Left lobe of liver (tissue), 2 donors: ENCODE data around the gene CCDC40. TPM values are rescaled to one million over a fixed set of nuclear protein-coding genes. Genes with fewer than 3 reads are reported as not detected.
"Not testable (repeated sequence)": the region's sequence is repeated elsewhere in the genome, so short reads cannot be mapped to it uniquely, and the experiment has no call there.

ENCODE experiments used
- ATAC-seq: fragments of 200-7000 bp; cut with Tn5 transposase; one replicate; pipeline ENCODE4 v1.9.1; 2020; ENCODE audit warnings: mild to moderate bottlenecking, moderate library complexity
- DNase-seq: peaks from one replicate; pipeline ENCODE4 v3.0.0-alpha.2; 2020; ENCODE audit warnings: low spot score
- total RNA-seq: library from RNA; stranded (reverse); gene quantifications from one replicate; pipeline ENCODE4 v1.2.1, GENCODE V29; 2021
- donor health status: DM: no; HTN: no; CAD: no; lungs with moderate emphysema.
- donor health status: DM: no; HTN: yes; CAD: no.

The CCDC40 gene
- total RNA-seq, 1 donor from 2014 or later, result 6.8 TPM

GRCh38 chr17:80071116-80071841 lies 34.8 kb downstream of the CCDC40 start:
- ATAC-seq (peak; percentile 82), DNase-seq (peak; percentile 90)

DNA sequence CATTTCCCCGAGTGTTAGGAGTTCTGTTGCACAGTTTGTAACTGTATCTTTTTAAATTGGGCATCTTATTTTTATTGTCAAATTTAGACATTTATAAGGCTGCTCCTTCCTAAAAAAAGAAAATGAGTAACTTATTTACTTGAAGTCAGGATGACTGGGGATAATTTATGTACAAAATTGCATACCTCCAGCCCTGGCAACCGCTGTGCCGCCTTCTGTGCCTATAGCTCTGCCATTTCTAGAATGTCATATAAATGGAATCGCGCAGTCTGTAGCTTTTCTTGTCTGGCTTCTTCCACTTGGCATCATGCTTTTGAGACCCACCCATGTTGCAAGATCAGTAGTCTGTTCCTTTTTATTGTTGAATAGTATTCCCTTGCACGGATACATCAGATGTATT lies 36.0 kb downstream of the CCDC40 start:
- ATAC-seq (no peak), DNase-seq (no peak)

DNA sequence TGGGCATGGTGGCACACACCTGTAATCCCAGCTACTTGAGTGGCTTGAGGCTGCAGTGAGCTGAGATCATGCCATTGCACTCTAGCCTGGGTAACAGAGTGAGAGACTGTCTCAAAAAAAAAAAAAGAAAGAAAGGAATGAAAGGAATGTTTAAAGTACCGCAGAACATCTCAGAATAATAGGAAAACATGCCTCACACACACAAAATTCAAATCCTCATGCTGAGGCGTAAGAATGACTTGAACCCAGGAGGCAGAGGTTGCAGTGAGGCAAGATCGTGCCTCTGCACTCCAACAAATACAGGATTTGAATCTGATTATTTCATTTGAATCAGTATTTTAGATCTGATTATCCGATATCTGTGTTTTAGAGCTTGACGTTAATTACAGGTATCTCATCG lies 43.6 kb downstream of the CCDC40 start:
- ATAC-seq (no peak), DNase-seq (no peak)

- DNase-seq, result no peak
Measured at GRCh38 chr17:80081596-80081995, 45.2 kb downstream of the CCDC40 start.

GRCh38 chr17:80082403-80083135 lies 46.1 kb downstream of the CCDC40 start:
- ATAC-seq (peak; percentile 91), DNase-seq (peak; percentile 69)

More at GRCh38 chr17:80081596-80081995, 45.2 kb downstream of the CCDC40 start:
- ATAC-seq, result no peak

DNA sequence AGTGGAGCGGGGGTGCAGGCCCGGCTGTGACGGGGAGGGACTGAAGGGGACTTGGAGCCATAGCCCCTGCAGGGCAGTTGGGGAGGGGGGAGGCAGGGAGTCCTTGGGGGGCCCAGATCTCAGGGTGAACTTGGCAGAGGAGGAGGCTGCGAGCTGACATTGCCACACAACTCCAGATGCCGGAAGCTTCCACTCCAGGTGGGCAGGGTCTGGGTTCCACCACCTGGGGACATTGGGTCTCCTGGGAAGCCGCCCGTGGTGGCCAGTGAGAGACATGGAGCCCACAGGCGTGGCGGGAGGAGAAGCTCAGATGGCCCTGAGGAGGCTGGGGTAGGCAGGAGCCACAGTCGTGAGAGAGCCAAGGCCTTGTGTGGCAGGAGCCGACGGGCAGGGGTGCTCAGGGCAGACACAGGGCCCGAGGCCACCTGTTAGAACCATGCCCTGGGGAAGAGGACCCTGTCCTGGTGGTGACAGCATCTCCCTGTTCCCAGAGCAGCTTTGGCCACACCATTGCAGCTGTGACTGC lies 46.8 kb downstream of the CCDC40 start:
- no peak for DNase-seq

GRCh38 chr17:80084773-80085172 lies 48.3 kb downstream of the CCDC40 start:
- no peak for DNase-seq
- ATAC-seq, result no peak

More for the DNA sequence above, 46.8 kb downstream of the CCDC40 start:
- ATAC-seq, result no peak

DNA sequence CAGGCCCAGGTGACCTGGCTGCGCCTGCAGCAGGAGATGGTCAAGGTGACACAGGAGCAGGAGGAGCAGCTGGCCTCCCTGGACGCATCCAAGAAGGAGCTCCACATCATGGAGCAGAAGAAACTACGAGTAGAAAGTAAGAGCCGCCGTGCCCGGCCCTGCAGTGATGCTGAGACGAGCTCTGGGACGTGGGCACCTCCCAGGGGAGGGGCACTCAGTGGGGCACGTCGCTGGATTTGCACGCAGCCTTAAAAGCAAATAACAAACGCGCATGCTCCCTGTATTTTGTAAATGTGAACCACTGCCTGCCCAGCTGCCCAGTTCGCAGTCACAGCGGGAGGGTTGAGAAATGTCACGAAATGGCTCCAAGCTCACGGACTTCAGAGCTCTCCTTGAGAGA lies 49.6 kb downstream of the CCDC40 start:
- ATAC-seq, result no peak
- no peak for DNase-seq

DNA sequence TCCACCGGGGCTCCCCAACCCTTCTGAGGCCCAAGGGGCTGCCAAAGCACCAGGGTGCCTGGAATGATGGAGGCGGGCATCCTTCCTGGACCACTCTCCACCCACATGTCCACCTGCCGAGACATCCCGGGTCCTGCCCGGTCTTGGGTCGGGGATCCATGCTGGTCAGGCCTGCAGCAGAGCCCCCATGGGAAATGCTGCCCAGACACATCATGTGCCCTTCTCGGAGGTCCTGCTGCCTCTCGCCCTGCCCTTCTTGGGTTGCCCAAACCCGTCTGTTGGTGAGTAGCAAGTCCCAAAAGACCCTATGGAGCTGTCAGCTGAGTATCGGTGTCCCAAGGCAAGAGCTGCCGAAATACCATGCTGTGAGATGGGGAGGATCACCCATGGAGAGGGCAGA lies 50.2 kb downstream of the CCDC40 start:
- no peak for DNase-seq
- ATAC-seq, result no peak

GRCh38 chr17:80087346-80088265 lies 51.2 kb downstream of the CCDC40 start:
- ATAC-seq (no peak), DNase-seq (no peak)

DNA sequence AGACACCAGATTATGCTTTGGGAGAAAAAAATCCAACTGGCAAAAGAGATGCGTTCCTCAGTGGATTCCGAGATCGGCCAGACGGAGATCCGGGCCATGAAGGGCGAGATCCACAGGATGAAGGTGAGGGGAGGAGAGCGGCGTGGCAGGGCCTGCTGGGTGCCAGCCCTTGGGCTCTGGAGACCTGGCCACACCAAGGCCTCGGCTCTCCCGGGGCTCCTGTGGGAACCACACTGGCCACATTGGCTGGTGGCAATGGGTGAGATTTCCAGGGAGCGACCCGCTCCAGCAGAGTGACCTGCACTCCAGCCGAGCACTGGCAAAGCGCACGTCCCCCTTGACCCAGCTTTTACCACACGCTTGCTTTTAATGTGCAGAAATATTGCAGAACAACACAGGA lies 53.3 kb downstream of the CCDC40 start:
- ATAC-seq (no peak), DNase-seq (no peak)

DNA sequence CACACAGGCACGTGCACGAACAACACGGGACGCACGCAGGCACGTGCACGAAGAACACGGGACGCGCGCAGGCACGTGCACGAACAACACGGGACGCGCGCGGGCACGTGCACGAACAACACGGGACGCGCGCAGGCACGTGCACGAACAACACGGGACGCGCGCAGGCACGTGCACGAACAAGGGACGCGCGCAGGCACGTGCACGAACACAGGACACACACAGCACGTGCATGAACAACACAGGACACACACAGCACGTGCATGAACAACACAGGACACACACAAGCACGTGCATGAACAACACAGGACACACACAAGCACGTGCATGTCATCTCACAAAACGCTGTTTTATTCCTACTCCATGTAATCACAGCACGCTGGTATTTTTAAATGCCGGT lies 53.7 kb downstream of the CCDC40 start:
- DNase-seq, result not testable (repeated sequence)

GRCh38 chr17:80091376-80091775 lies 54.9 kb downstream of the CCDC40 start:
- no peak for DNase-seq
- ATAC-seq, result no peak

More for the DNA sequence above, 53.7 kb downstream of the CCDC40 start:
- ATAC-seq, result not testable (repeated sequence)

- DNase-seq (peak; percentile 43), ATAC-seq (peak; percentile 44)
Measured at GRCh38 chr17:80092959-80093358, 56.5 kb downstream of the CCDC40 start.

DNA sequence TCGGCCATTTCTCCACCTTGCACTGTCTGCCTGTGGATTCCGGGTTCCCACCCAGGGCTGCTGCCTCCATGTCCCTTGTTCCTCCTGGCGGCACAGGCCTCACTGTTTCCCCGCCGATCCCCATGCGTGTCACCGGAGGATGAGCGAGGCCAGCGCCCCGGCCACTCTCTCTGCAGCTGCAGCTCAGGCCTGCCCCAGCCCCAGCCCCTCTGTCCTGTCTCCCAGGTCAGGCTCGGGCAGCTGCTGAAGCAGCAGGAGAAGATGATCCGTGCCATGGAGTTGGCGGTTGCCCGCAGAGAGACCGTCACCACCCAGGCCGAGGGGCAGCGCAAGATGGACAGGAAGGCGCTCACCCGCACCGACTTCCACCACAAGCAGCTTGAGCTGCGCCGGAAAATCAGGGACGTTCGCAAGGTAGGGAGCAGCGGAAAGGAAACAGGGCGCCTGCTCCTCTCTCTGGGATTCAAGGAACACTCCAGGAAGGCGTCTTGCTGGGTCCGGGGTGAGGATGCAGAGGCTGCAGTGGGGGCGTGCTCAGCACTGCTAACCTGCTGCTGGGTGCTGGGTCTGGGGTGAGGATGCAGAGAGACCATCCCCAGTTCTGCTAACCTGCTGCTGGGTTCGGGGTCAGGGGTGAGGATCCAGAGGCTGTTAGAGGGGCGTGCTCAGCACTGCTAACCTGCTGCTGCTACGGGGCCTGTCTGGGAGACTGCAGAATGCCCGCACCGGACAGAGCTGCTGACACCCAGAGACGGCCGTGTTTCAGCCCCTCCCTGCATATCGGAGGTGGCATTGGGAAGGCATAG lies 58.8 kb downstream of the CCDC40 start:
- DNase-seq (peak; percentile 43), ATAC-seq (no peak)

DNA sequence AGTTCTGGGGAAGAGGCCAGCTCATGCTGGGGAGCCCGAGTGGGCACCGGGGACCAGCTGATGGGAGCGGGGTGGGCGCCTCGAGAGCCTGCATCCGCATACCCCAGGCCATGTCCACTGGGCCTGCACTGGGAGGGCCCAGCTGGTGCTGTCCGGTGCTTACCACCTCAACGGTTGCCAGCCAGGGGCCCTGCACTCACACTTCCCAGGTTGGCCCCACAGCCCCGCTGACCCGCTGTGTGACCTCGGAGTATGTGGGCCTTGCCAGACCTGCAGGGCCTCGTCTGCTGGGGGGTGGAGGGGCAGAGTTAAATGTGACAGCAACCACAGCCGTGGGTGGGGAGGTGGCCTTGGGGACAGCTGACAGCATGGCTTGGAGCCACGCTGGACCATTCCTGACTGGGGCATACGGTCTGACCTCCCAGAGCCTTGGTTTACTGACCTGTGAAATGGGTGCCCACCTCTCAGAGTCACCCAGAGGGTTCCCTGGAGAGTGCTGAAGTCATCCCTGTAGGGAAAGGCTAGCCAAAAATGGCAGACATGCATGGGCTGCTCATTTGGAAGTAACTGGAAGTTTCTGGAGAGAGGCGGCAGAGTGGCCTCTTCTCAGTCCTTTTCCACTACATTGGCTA lies 59.5 kb downstream of the CCDC40 start:
- DNase-seq (peak; percentile 42), ATAC-seq (no peak)

DNA sequence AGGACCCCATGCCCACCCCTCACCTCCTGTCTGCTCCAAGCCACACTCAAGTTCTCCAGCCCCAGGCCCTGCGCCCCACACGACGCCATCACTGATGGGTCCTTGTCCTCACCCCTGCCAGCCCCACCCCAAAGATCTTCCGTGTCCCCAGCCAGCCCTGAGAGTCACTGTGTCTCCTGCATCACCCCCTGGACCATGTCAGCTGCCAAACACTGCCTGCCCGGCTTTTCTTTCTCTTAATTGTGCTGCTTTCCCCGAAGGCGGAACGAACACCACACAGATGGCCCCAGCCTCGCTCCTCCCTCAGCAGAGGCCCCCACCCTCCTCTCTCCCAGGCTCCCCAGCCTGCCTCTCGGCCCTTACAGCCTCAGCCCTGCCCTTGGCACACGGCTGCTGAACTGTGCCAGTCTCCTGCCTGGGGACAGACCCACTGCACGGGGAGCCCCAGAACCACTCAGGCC lies 60.1 kb downstream of the CCDC40 start:
- ATAC-seq (no peak), DNase-seq (peak; percentile 43)

- ATAC-seq (no peak), DNase-seq (no peak)
Measured at GRCh38 chr17:80097127-80097621, 60.7 kb downstream of the CCDC40 start.
